Dendritic cell treated with granulocyte-macrophage colony-stimulating factor and Interleukin-4, amounts not matched to agents 40 ng/mL and 50 ng/mL, for 4 days (primary cell): ENCODE measurements around the gene WDR13.

Experiments used
- H3K27ac Mint-ChIP-seq: one replicate; pipeline ENCODE4 v1.8.0; 2022; ENCODE audit warnings: mild to moderate bottlenecking, mixed read lengths
- H3K27me3 Mint-ChIP-seq: one replicate; pipeline ENCODE4 v1.8.0; 2022; ENCODE audit warnings: mild to moderate bottlenecking, mixed read lengths
- H3K36me3 Mint-ChIP-seq: one replicate; pipeline ENCODE4 v1.8.0; 2022; ENCODE audit warnings: low read depth, mixed read lengths
- H3K4me1 Mint-ChIP-seq: one replicate; pipeline ENCODE4 v1.8.0; 2022; ENCODE audit warnings: low read depth, mixed read lengths
- H3K4me3 Mint-ChIP-seq: one replicate; pipeline ENCODE4 v1.8.0; 2022; ENCODE audit warnings: mild to moderate bottlenecking, moderate library complexity, mixed read lengths
- H3K9me3 Mint-ChIP-seq: one replicate; pipeline ENCODE4 v1.8.0; 2022; ENCODE audit warnings: mixed read lengths
- intact Hi-C: fragments of 100-400 bp; cut with micrococcal nuclease; formaldehyde crosslinking; loops from one replicate; pipeline ENCODE4 v1.15.0; 2022

Gene WDR13

GRCh38 chrX:48578661-48579128 lies 18.6 kb upstream of the WDR13 start:
- peaks cover 23% of the 10 kb centered on the region for H3K4me1 Mint-ChIP-seq
- no peaks in the 10 kb centered on the region for H3K27me3 Mint-ChIP-seq
- H3K4me3 Mint-ChIP-seq, result no peak overlapping the region
- H3K9me3 Mint-ChIP-seq, result no peaks in the 10 kb centered on the region
- H3K36me3 Mint-ChIP-seq, result peaks cover 66% of the 10 kb centered on the region
- intact Hi-C loops, result loop anchor here (10.0 kb wide), 1 partner anchor 1344 kb away; the partner anchor contains the start of gene USP11
- H3K27ac Mint-ChIP-seq, result no peak overlapping the region

GRCh38 chrX:48579259-48579658 lies 18.0 kb upstream of the WDR13 start:
- Mint-ChIP-seq H3K4me1 (peaks cover 19% of the 10 kb centered on the region), H3K9me3 (no peaks in the 10 kb centered on the region), H3K36me3 (peaks cover 60% of the 10 kb centered on the region), H3K27ac (no peak overlapping the region), H3K4me3 (no peak overlapping the region), H3K27me3 (no peaks in the 10 kb centered on the region)
- intact Hi-C loops, result loop anchor here (10.0 kb wide), 1 partner anchor 1344 kb away; the partner anchor contains the start of gene USP11

GRCh38 chrX:48580662-48581061 lies 16.6 kb upstream of the WDR13 start:
- H3K27me3 Mint-ChIP-seq, result no peaks in the 10 kb centered on the region
- H3K27ac Mint-ChIP-seq, result no peak overlapping the region
- H3K36me3 Mint-ChIP-seq, result peaks cover 46% of the 10 kb centered on the region
- intact Hi-C loops, result no loop called here
- H3K4me1 Mint-ChIP-seq, result peaks cover 13% of the 10 kb centered on the region
- no peaks in the 10 kb centered on the region for H3K9me3 Mint-ChIP-seq
- H3K4me3 Mint-ChIP-seq, result no peak overlapping the region

GRCh38 chrX:48584698-48585097 lies 12.6 kb upstream of the WDR13 start:
- intact Hi-C loops, result no loop called here
- Mint-ChIP-seq H3K4me1 (no peaks in the 10 kb centered on the region), H3K4me3 (no peak overlapping the region), H3K27ac (no peak overlapping the region), H3K36me3 (peaks cover 6% of the 10 kb centered on the region), H3K9me3 (no peaks in the 10 kb centered on the region), H3K27me3 (no peaks in the 10 kb centered on the region)

GRCh38 chrX:48589482-48590162 lies 7.7 kb upstream of the WDR13 start:
- H3K4me3 Mint-ChIP-seq, result no peak overlapping the region
- no peak overlapping the region for H3K27ac Mint-ChIP-seq
- H3K27me3 Mint-ChIP-seq, result no peaks in the 10 kb centered on the region
- no peaks in the 10 kb centered on the region for H3K36me3 Mint-ChIP-seq
- peaks cover 6% of the 10 kb centered on the region for H3K4me1 Mint-ChIP-seq
- intact Hi-C loops, result no loop called here
- no peaks in the 10 kb centered on the region for H3K9me3 Mint-ChIP-seq

GRCh38 chrX:48590203-48591103 lies 6.8 kb upstream of the WDR13 start:
- Mint-ChIP-seq H3K4me3 (no peak overlapping the region), H3K27me3 (no peaks in the 10 kb centered on the region), H3K4me1 (peaks cover 6% of the 10 kb centered on the region), H3K36me3 (no peaks in the 10 kb centered on the region), H3K27ac (no peak overlapping the region), H3K9me3 (no peaks in the 10 kb centered on the region)
- intact Hi-C loops, result no loop called here

- H3K9me3 Mint-ChIP-seq, result no peaks in the 10 kb centered on the region
- peaks cover 6% of the 10 kb centered on the region for H3K4me1 Mint-ChIP-seq
- intact Hi-C loops, result no loop called here
- H3K27ac Mint-ChIP-seq, result no peak overlapping the region
- no peak overlapping the region for H3K4me3 Mint-ChIP-seq
- no peaks in the 10 kb centered on the region for H3K36me3 Mint-ChIP-seq
- no peaks in the 10 kb centered on the region for H3K27me3 Mint-ChIP-seq
Observed at GRCh38 chrX:48591255-48591791, 6.0 kb upstream of the WDR13 start.

GRCh38 chrX:48592971-48593370 lies 4.3 kb upstream of the WDR13 start:
- no peaks in the 10 kb centered on the region for H3K9me3 Mint-ChIP-seq
- peaks cover 9% of the 10 kb centered on the region for H3K36me3 Mint-ChIP-seq
- intact Hi-C loops, result no loop called here
- no peak overlapping the region for H3K27ac Mint-ChIP-seq
- H3K4me3 Mint-ChIP-seq, result no peak overlapping the region
- H3K4me1 Mint-ChIP-seq, result peaks cover 8% of the 10 kb centered on the region
- no peaks in the 10 kb centered on the region for H3K27me3 Mint-ChIP-seq

- intact Hi-C loops, result loop anchor here (2.0 kb wide), 1 partner anchor 57 kb away; the partner anchor contains the start of gene TBC1D25
- peaks cover 38% of the 10 kb centered on the region for H3K36me3 Mint-ChIP-seq
- no peak overlapping the region for H3K4me3 Mint-ChIP-seq
- no peak overlapping the region for H3K27ac Mint-ChIP-seq
- peaks cover 17% of the 10 kb centered on the region for H3K4me1 Mint-ChIP-seq
- no peaks in the 10 kb centered on the region for H3K9me3 Mint-ChIP-seq
- no peaks in the 10 kb centered on the region for H3K27me3 Mint-ChIP-seq
Observed at GRCh38 chrX:48595929-48596328, 1.4 kb upstream of the WDR13 start.

GRCh38 chrX:48598614-48599013 lies 1.3 kb downstream of the WDR13 start:
- H3K27ac Mint-ChIP-seq, result peak overlapping the region; percentile 98
- H3K27me3 Mint-ChIP-seq, result no peaks in the 10 kb centered on the region
- H3K4me1 Mint-ChIP-seq, result peaks cover 10% of the 10 kb centered on the region
- intact Hi-C loops, result no loop called here
- no peaks in the 10 kb centered on the region for H3K9me3 Mint-ChIP-seq
- H3K4me3 Mint-ChIP-seq, result peak overlapping the region; percentile 87
- H3K36me3 Mint-ChIP-seq, result peaks cover 60% of the 10 kb centered on the region

GRCh38 chrX:48599341-48599740 lies 2.0 kb downstream of the WDR13 start:
- no peak overlapping the region for H3K27ac Mint-ChIP-seq
- H3K4me3 Mint-ChIP-seq, result no peak overlapping the region
- no peaks in the 10 kb centered on the region for H3K27me3 Mint-ChIP-seq
- no peaks in the 10 kb centered on the region for H3K9me3 Mint-ChIP-seq
- peaks cover 10% of the 10 kb centered on the region for H3K4me1 Mint-ChIP-seq
- intact Hi-C loops, result no loop called here
- H3K36me3 Mint-ChIP-seq, result peaks cover 68% of the 10 kb centered on the region

- H3K9me3 Mint-ChIP-seq, result no peaks in the 10 kb centered on the region
- no peak overlapping the region for H3K4me3 Mint-ChIP-seq
- H3K27me3 Mint-ChIP-seq, result no peaks in the 10 kb centered on the region
- peaks cover 77% of the 10 kb centered on the region for H3K36me3 Mint-ChIP-seq
- no peak overlapping the region for H3K27ac Mint-ChIP-seq
- H3K4me1 Mint-ChIP-seq, result peaks cover 10% of the 10 kb centered on the region
- intact Hi-C loops, result no loop called here
Observed at GRCh38 chrX:48600226-48600625, 2.9 kb downstream of the WDR13 start.

GRCh38 chrX:48601741-48602394 lies 4.6 kb downstream of the WDR13 start:
- Mint-ChIP-seq H3K27ac (no peak overlapping the region), H3K4me1 (peaks cover 10% of the 10 kb centered on the region), H3K36me3 (peaks cover 86% of the 10 kb centered on the region), H3K4me3 (no peak overlapping the region), H3K9me3 (no peaks in the 10 kb centered on the region), H3K27me3 (no peaks in the 10 kb centered on the region)
- intact Hi-C loops, result no loop called here
